ENCODE results near the gene OPN5. TPM values are rescaled to one million over a fixed set of nuclear protein-coding genes. Genes with fewer than 3 reads are reported as not detected.

The OPN5 gene
- total RNA-seq, 3 donors from 2014 or later = not detected

DNA sequence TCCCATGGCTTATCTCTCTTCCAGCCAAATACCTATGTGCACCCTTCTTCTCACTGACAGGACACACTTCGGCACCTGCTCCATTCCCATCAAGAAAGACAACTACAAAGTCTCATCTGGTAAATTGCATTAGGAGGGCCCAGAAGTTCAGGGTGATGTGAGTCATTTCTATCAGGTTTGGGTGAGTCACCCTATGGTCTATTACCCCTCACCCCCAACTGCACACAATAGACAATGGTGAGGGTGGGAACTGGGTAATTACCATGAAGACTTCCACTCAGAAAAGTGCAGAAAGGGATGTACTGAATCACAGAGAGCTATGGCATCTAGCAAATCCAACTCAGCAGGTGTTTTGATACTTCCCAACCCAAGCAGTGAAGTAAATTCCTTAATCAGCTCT, 54.8 kb downstream of the OPN5 start:
- Histone ChIP-seq H3K36me3 (no peaks in the 10 kb centered on the region), H3K4me3 (no peak overlapping the region), H3K4me1 (no peaks in the 10 kb centered on the region), H3K9me3 (no peaks in the 10 kb centered on the region), H3K27ac (no peak overlapping the region), H3K27me3 (no peaks in the 10 kb centered on the region)
- TF ChIP-seq, protein P1, sequence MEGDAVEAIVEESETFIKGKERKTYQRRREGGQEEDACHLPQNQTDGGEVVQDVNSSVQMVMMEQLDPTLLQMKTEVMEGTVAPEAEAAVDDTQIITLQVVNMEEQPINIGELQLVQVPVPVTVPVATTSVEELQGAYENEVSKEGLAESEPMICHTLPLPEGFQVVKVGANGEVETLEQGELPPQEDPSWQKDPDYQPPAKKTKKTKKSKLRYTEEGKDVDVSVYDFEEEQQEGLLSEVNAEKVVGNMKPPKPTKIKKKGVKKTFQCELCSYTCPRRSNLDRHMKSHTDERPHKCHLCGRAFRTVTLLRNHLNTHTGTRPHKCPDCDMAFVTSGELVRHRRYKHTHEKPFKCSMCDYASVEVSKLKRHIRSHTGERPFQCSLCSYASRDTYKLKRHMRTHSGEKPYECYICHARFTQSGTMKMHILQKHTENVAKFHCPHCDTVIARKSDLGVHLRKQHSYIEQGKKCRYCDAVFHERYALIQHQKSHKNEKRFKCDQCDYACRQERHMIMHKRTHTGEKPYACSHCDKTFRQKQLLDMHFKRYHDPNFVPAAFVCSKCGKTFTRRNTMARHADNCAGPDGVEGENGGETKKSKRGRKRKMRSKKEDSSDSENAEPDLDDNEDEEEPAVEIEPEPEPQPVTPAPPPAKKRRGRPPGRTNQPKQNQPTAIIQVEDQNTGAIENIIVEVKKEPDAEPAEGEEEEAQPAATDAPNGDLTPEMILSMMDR (IDR thresholded peaks at IDR 0.05) = no peak
- TF ChIP-seq POLR2A (IDR thresholded peaks at IDR 0.05) (no peak), POLR2AphosphoS5 (IDR thresholded peaks at IDR 0.05) (no peak)
- no peak for DNase-seq (ENCODE audit: low spot score in 2 of 2)
- intact Hi-C loops (cut with DNase I; ENCODE audit: low total_unique reads) = no loop called here

DNA sequence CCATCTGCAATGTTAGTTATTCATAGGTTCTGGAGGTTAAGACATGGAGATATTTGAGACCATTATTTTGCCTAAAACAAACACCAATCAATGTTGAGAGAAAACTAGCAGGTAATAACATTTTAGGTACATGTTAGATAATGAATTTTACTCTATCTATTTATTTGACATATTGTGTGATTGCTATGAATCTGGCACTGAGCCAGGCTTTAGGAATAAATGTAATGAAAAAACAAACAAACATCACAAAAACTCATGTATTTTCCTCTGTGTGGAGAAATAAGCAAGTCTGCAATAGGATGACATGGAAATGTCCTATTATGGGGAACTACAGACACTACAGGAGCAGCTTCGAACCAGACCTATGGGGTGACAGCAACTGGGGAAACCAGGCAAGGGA, 57.8 kb downstream of the OPN5 start:
- Histone ChIP-seq H3K27me3 (no peaks in the 10 kb centered on the region), H3K4me3 (no peak overlapping the region), H3K27ac (no peak overlapping the region), H3K9me3 (peaks cover 0 to 5% of the 10 kb centered on the region in 2 donors), H3K36me3 (no peaks in the 10 kb centered on the region), H3K4me1 (no peaks in the 10 kb centered on the region)
- intact Hi-C loops (cut with DNase I; ENCODE audit: low total_unique reads) = no loop called here
- no peak for TF ChIP-seq POLR2A (IDR thresholded peaks at IDR 0.05)
- TF ChIP-seq POLR2AphosphoS5 (IDR thresholded peaks at IDR 0.05) = no peak
- TF ChIP-seq, protein P1 (IDR thresholded peaks at IDR 0.05) = no peak
- DNase-seq (ENCODE audit: low spot score in 2 of 2) = no peak

DNA sequence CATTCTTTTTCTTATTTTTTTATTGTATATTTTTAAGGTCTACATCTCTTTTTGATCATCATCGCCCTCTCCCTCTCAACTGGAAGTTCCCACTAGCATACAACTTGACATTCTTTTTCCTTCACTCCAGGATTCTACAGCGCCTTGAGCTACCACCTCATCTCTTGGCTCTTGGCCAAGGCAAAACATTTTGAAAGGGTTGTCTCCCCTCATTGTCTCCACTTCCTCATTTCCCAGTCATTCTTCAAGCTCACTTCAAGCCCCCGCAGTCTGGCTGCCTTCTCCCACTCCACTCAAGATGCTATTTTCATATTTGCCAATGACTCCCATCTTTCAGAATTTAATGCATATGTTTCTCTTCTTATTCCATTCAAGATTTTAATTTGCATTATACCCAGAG, 63.0 kb downstream of the OPN5 start:
- H3K27ac ChIP-seq = no peak overlapping the region
- TF ChIP-seq POLR2AphosphoS5 (IDR thresholded peaks at IDR 0.05) = no peak
- TF ChIP-seq POLR2A (IDR thresholded peaks at IDR 0.05) = no peak
- TF ChIP-seq, protein P1 (IDR thresholded peaks at IDR 0.05) = no peak
- DNase-seq (ENCODE audit: low spot score in 2 of 2) = no peak
- H3K36me3 ChIP-seq = no peaks in the 10 kb centered on the region
- no peaks in the 10 kb centered on the region for H3K4me1 ChIP-seq
- H3K9me3 ChIP-seq = peaks cover 0 to 5% of the 10 kb centered on the region in 2 donors
- intact Hi-C loops (cut with DNase I; ENCODE audit: low total_unique reads) = loop anchor here (2.0 kb wide), 1 partner anchor 68 kb away; no protein-coding TSS in a partner anchor
- no peaks in the 10 kb centered on the region for H3K27me3 ChIP-seq
- H3K4me3 ChIP-seq = no peak overlapping the region

- DNase-seq (ENCODE audit: low spot score in 2 of 2) = no peak
- Histone ChIP-seq H3K4me3 (no peak overlapping the region), H3K27ac (no peak overlapping the region), H3K9me3 (peaks cover 0 to 5% of the 10 kb centered on the region in 2 donors), H3K27me3 (no peaks in the 10 kb centered on the region), H3K36me3 (no peaks in the 10 kb centered on the region), H3K4me1 (no peaks in the 10 kb centered on the region)
- intact Hi-C loops (cut with DNase I; ENCODE audit: low total_unique reads) = no loop called here
- TF ChIP-seq POLR2AphosphoS5 (IDR thresholded peaks at IDR 0.05) (no peak), POLR2A (IDR thresholded peaks at IDR 0.05) (no peak)
- TF ChIP-seq, protein P1 (IDR thresholded peaks at IDR 0.05) = no peak
Measured at GRCh38 chr6:47846752-47847151, 64.9 kb downstream of the OPN5 start.

DNA sequence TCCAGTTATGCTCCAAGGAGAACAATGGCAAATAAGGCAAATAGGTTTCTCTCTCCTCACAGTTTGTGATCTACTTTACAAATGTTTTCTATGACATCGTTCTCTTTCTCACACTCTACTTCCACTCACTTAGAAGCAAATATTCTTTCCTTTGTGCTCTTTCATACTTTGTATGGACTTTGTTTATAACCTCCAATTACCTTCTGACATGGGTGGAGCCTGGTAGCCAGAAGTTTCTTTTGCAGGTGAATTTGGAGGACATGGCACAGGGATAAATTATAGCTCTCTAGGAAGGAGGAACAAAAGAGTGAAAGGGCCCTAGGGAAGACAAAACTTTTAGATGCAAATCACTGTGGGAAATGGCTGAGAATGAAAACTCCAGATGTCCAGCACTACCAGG, 69.3 kb downstream of the OPN5 start:
- Histone ChIP-seq H3K9me3 (no peaks in the 10 kb centered on the region), H3K27ac (no peak overlapping the region), H3K27me3 (no peaks in the 10 kb centered on the region), H3K36me3 (no peaks in the 10 kb centered on the region), H3K4me1 (no peaks in the 10 kb centered on the region), H3K4me3 (no peak overlapping the region)
- intact Hi-C loops (cut with DNase I; ENCODE audit: low total_unique reads) = no loop called here
- DNase-seq (ENCODE audit: low spot score in 2 of 2) = no peak
- TF ChIP-seq, protein P1 (IDR thresholded peaks at IDR 0.05) = no peak
- TF ChIP-seq POLR2A (IDR thresholded peaks at IDR 0.05) (no peak), POLR2AphosphoS5 (IDR thresholded peaks at IDR 0.05) (no peak)

Measured in breast epithelium (tissue), 4 donors.